SK-N-SH (cell line): ENCODE results near the gene NFX1. TPM values are rescaled to one million over a fixed set of nuclear protein-coding genes. Genes with fewer than 3 reads are reported as not detected.

Experiments used
- CTCF ChIA-PET: fragments of 300-600, 350-600 bp; formaldehyde crosslinking; extraction: SDS; loops from one replicate; lab custom pipeline; 2021; lab: Yijun Ruan, JAX
- POLR2A ChIA-PET: fragments of 350-600 bp; sonication (Branson Sonifier 250); formaldehyde crosslinking; extraction: SDS; loops from one replicate; lab custom pipeline; 2020; ENCODE audit warnings: antibody characterized with exemption, inconsistent platforms; lab: Yijun Ruan, JAX
- DNase-seq: peaks from one replicate; pipeline ENCODE4 v3.0.0; 2012
- H2AFZ ChIP-seq: fragments of 200-600 bp; sonication (generic); 2 replicates; pipeline ENCODE4 v1.8.1; 2016; ENCODE audit warnings: antibody characterized with exemption, mild to moderate bottlenecking, low read depth
- H3F3A ChIP-seq: fragments of 200-600 bp; sonication (generic); replicated peaks from 2 replicates; pipeline ENCODE3; 2016; ENCODE audit warnings: antibody characterized with exemption, mild to moderate bottlenecking; ENCODE audit not compliant: insufficient read depth
- H3K27ac ChIP-seq, 2 experiments: fragments of 200-500 bp in 1 of 2; fragments of 200-600 bp in 1 of 2; sonication (Bioruptor generic) in 1 of 2; sonication (generic), shearing (Covaris generic) in 1 of 2; 2 replicates each; pipeline versions ENCODE4 v1.5.1 to v1.6.1; 2014 to 2016; ENCODE audit warnings: low read depth in 2 of 2, inconsistent platforms in 1 of 2, low read length in 1 of 2, mild to moderate bottlenecking in 1 of 2, mixed read lengths in 1 of 2
- H3K27me3 ChIP-seq: fragments of 200-600 bp; sonication (generic), shearing (Covaris generic); 2 replicates; pipeline ENCODE4 v1.6.1; 2016; ENCODE audit warnings: mixed run types; ENCODE audit not compliant: insufficient read depth
- H3K36me3 ChIP-seq, 2 experiments: fragments of 200-500 bp in 1 of 2; fragments of 200-600 bp in 1 of 2; sonication (Bioruptor generic) in 1 of 2; sonication (generic) in 1 of 2; replicated peaks in 1 of 2; 2 replicates each; pipeline versions ENCODE3 to v1.5.1; 2014 to 2016; ENCODE audit warnings: low read length in 1 of 2, mild to moderate bottlenecking in 1 of 2; ENCODE audit not compliant: insufficient read depth in 2 of 2, control insufficient read depth in 1 of 2
- H3K4me1 ChIP-seq, 2 experiments: fragments of 200-500 bp in 1 of 2; fragments of 200-600 bp in 1 of 2; sonication (Bioruptor generic) in 1 of 2; sonication (generic), shearing (Covaris generic) in 1 of 2; 2 replicates each; pipeline versions ENCODE4 v1.5.1 to v1.6.1; 2014 to 2016; ENCODE audit warnings: low read depth in 1 of 2, low read length in 1 of 2, mixed run types in 1 of 2; ENCODE audit not compliant: insufficient read depth in 2 of 2, control insufficient read depth in 1 of 2
- H3K4me2 ChIP-seq: fragments of 200-600 bp; sonication (generic), shearing (Covaris generic); 2 replicates; pipeline ENCODE4 v1.6.1; 2017; ENCODE audit warnings: mixed run types
- H3K4me3 ChIP-seq, 2 experiments: fragments of 200-500 bp in 1 of 2; fragments of 200-600 bp in 1 of 2; sonication (Bioruptor generic) in 1 of 2; sonication (generic), shearing (Covaris generic) in 1 of 2; 2 replicates each; pipeline versions ENCODE4 v1.5.1 to v1.8.1; 2014 to 2016; ENCODE audit warnings: low read depth in 2 of 2, inconsistent platforms in 1 of 2, low read length in 1 of 2, mild to moderate bottlenecking in 1 of 2, mixed read lengths in 1 of 2, moderate library complexity in 1 of 2
- H3K79me2 ChIP-seq: fragments of 200-600 bp; sonication (generic); 2 replicates; pipeline ENCODE4 v1.8.1; 2017; ENCODE audit warnings: mild to moderate bottlenecking; ENCODE audit not compliant: insufficient read depth
- H3K9ac ChIP-seq: fragments of 200-600 bp; sonication (generic); 2 replicates; pipeline ENCODE4 v1.6.1; 2017; ENCODE audit warnings: mixed run types
- H3K9me2 ChIP-seq: fragments of 200-600 bp; sonication (generic); 2 replicates; pipeline ENCODE4 v1.6.1; 2017; ENCODE audit warnings: mixed run types
- H3K9me3 ChIP-seq: fragments of 200-600 bp; sonication (generic); 2 replicates; pipeline ENCODE4 v1.6.1; 2017; ENCODE audit warnings: mixed run types, mild to moderate bottlenecking, moderate library complexity
- H4K20me1 ChIP-seq: fragments of 200-600 bp; sonication (generic); 2 replicates; pipeline ENCODE4 v1.6.1; 2017; ENCODE audit warnings: mild to moderate bottlenecking, mixed run types; ENCODE audit not compliant: insufficient read depth
- ELF1 ChIP-seq: IDR thresholded peaks from 2 replicates; pipeline ENCODE4 v1.4.0; 2012
- EP300 ChIP-seq, 2 experiments: IDR thresholded peaks; 2 replicates each; pipeline versions ENCODE4 v1.4.0 to v1.6.1; 2012; ENCODE audit warnings: borderline replicate concordance in 1 of 2, low read depth in 1 of 2, low read length in 1 of 2
- FOXJ3 ChIP-seq: sonication (generic); formaldehyde crosslinking; IDR thresholded peaks from 2 replicates; pipeline ENCODE4 v1.5.1; 2020; ENCODE audit warnings: mild to moderate bottlenecking, missing genetic modification reagents
- FOXM1 ChIP-seq: IDR thresholded peaks from 2 replicates; pipeline ENCODE4 v1.4.0; 2012; ENCODE audit warnings: low read depth, mild to moderate bottlenecking
- GABPA ChIP-seq: IDR thresholded peaks from 2 replicates; pipeline ENCODE4 v1.4.0; 2012; ENCODE audit warnings: low read depth, mild to moderate bottlenecking
- IRF3 ChIP-seq: fragments of 150-350 bp; IDR thresholded peaks from 2 replicates; pipeline ENCODE4 v1.6.1; 2016; ENCODE audit warnings: mild to moderate bottlenecking, low read depth, low read length
- NFIC ChIP-seq: IDR thresholded peaks from 2 replicates; pipeline ENCODE4 v1.4.0; 2012; ENCODE audit warnings: borderline replicate concordance
- NRF1 ChIP-seq: IDR thresholded peaks from 2 replicates; pipeline ENCODE4 v1.6.1; 2012; ENCODE audit warnings: low read depth, mild to moderate bottlenecking, low read length
- PBX3 ChIP-seq: IDR thresholded peaks from 2 replicates; pipeline ENCODE4; 2012
- POLR2AphosphoS5 ChIP-seq: IDR thresholded peaks from 2 replicates; pipeline ENCODE4 v1.6.1; 2012; ENCODE audit warnings: low read depth, low read length
- REST ChIP-seq: IDR thresholded peaks from 2 replicates; pipeline ENCODE4 v1.6.1; 2012; ENCODE audit warnings: mild to moderate bottlenecking, low read depth, low read length, moderate library complexity
- SMC3 ChIP-seq: IDR thresholded peaks from 2 replicates; pipeline ENCODE4 v1.6.1; 2012; ENCODE audit warnings: low read depth, low read length, improper control_type of control experiment
- TEAD4 ChIP-seq: IDR thresholded peaks from 2 replicates; pipeline ENCODE4 v1.4.0; 2012; ENCODE audit warnings: mild to moderate bottlenecking, borderline replicate concordance; ENCODE audit not compliant: insufficient read depth
- YY1 ChIP-seq: IDR thresholded peaks from 2 replicates; pipeline ENCODE4 v1.4.0; 2012; ENCODE audit warnings: low read depth, mild to moderate bottlenecking
- WGBS: methylation state at CpG from one replicate; pipeline ENCODE4 v1.1.6; 2017; ENCODE audit warnings: low lambda C conversion rate; 5-methylcytosine and 5-hydroxymethylcytosine counted together
- polyA plus RNA-seq, 3 experiments: library from polyadenylated mRNA; depleted of rRNA; stranded (reverse); fragments of >200 nt; gene quantifications; 2 replicates each; pipeline ENCODE4 v1.2.3, GENCODE V29; 2012

NFX1 gene
- polyA plus RNA-seq, 1 of the 3 experiments (the other 2 are of a cell fraction), result 19.6 TPM

- H2AFZ ChIP-seq, result no peak overlapping the region
- H3K79me2 ChIP-seq, result no peaks in the 10 kb centered on the region
- no peak overlapping the region for H3K4me3 ChIP-seq
- peaks cover 5% of the 10 kb centered on the region for H3F3A ChIP-seq
- H3K4me1 ChIP-seq, result no peaks in the 10 kb centered on the region; a peak in 1 of 4 replicates
- no peak overlapping the region for H3K4me2 ChIP-seq
- H3K9me3 ChIP-seq, result no peaks in the 10 kb centered on the region
- no peak overlapping the region for H3K27ac ChIP-seq
- WGBS, result 95% methylated on average over 4 of the region's 4 CpGs
- no peak for DNase-seq
- H3K9ac ChIP-seq, result no peak overlapping the region
- ChIA-PET CTCF (no interaction called here), POLR2A (no interaction called here)
- no peaks in the 10 kb centered on the region for H3K9me2 ChIP-seq
- H3K27me3 ChIP-seq, result no peaks in the 10 kb centered on the region
- H4K20me1 ChIP-seq, result no peaks in the 10 kb centered on the region
- peaks cover 37 to 55% of the 10 kb centered on the region in 2 experiments for H3K36me3 ChIP-seq
- TF ChIP-seq POLR2AphosphoS5 (no peak), NRF1 (no peak)
Observed at GRCh38 chr9:33254211-33254610, 36.1 kb upstream of the NFX1 start.

GRCh38 chr9:33255014-33255413 is 35.3 kb upstream of the NFX1 start:
- H2AFZ ChIP-seq, result no peak overlapping the region
- POLR2A ChIA-PET, result no interaction called here

More at GRCh38 chr9:33255014-33255413, 35.3 kb upstream of the NFX1 start:
- peaks cover 5% of the 10 kb centered on the region for H3F3A ChIP-seq
- H3K9me2 ChIP-seq, result no peaks in the 10 kb centered on the region
- TF ChIP-seq GABPA, result no peak
- TF ChIP-seq EP300 (IDR thresholded peaks at IDR 0.05; ENCODE audit: borderline replicate concordance in 1 of 2, low read depth in 1 of 2, low read length in 1 of 2), result no peak
- TF ChIP-seq TEAD4, result no peak
- TF ChIP-seq YY1, result no peak
- TF ChIP-seq FOXM1, result no peak
- no peak for TF ChIP-seq NFIC
- no peak for TF ChIP-seq SMC3
- TF ChIP-seq IRF3, result no peak
- no peak for TF ChIP-seq PBX3
- no peak for TF ChIP-seq FOXJ3 (CRISPR knock-in tag)
- no peak for TF ChIP-seq POLR2AphosphoS5
- no peak for TF ChIP-seq REST
- TF ChIP-seq ELF1, result no peak
- CTCF ChIA-PET, result no interaction called here
- H3K4me2 ChIP-seq, result no peak overlapping the region
- no peaks in the 10 kb centered on the region for H3K27me3 ChIP-seq
- no peaks in the 10 kb centered on the region for H4K20me1 ChIP-seq
- WGBS, result 93% methylated on average over 8 of the region's 8 CpGs
- H3K4me3 ChIP-seq, result no peak overlapping the region
- no peak overlapping the region for H3K27ac ChIP-seq
- H3K36me3 ChIP-seq, result peaks cover 45 to 63% of the 10 kb centered on the region in 2 experiments
- no peak overlapping the region for H3K9ac ChIP-seq
- no peaks in the 10 kb centered on the region for H3K4me1 ChIP-seq
- no peaks in the 10 kb centered on the region for H3K79me2 ChIP-seq
- no peaks in the 10 kb centered on the region for H3K9me3 ChIP-seq
- DNase-seq, result no peak
